Esophagus squamous epithelium (tissue), 4 donors: ENCODE results near the gene JPH3.
"Not testable (repeated sequence)": the region's sequence is repeated elsewhere in the genome, so short reads cannot be mapped to it uniquely, and the experiment has no call there.

ENCODE experiments used
- POLR2A ChIP-seq, 4 donors: fragments of 450-650 bp; IDR thresholded peaks; one replicate each; pipeline ENCODE4 v1.6.1; 2017; ENCODE audit warnings: antibody characterized with exemption in 4 of 4, mild to moderate bottlenecking in 4 of 4, moderate library complexity in 3 of 4
- TF ChIP-seq, protein P1 (sequence below), 6 experiments: fragments of 450-650 bp in 4 of 6; fragments of 200-600 bp in 2 of 6; sonication (generic) in 2 of 6; IDR thresholded peaks; one replicate each; pipeline ENCODE4 v1.5.1; 2016 to 2019; ENCODE audit warnings: antibody characterized with exemption in 6 of 6, mild to moderate bottlenecking in 4 of 6, moderate library complexity in 4 of 6

- TF ChIP-seq POLR2A (IDR thresholded peaks at IDR 0.05) = not testable (repeated sequence)
- TF ChIP-seq, protein P1, sequence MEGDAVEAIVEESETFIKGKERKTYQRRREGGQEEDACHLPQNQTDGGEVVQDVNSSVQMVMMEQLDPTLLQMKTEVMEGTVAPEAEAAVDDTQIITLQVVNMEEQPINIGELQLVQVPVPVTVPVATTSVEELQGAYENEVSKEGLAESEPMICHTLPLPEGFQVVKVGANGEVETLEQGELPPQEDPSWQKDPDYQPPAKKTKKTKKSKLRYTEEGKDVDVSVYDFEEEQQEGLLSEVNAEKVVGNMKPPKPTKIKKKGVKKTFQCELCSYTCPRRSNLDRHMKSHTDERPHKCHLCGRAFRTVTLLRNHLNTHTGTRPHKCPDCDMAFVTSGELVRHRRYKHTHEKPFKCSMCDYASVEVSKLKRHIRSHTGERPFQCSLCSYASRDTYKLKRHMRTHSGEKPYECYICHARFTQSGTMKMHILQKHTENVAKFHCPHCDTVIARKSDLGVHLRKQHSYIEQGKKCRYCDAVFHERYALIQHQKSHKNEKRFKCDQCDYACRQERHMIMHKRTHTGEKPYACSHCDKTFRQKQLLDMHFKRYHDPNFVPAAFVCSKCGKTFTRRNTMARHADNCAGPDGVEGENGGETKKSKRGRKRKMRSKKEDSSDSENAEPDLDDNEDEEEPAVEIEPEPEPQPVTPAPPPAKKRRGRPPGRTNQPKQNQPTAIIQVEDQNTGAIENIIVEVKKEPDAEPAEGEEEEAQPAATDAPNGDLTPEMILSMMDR (IDR thresholded peaks at IDR 0.05) = not testable (repeated sequence)
Measured at GRCh38 chr16:87681051-87681602, 78.8 kb downstream of the JPH3 start.
